HCT116 (cell line): Measurements from ENCODE around the gene ARID3A. TPM values are rescaled to one million over a fixed set of nuclear protein-coding genes. Genes with fewer than 3 reads are reported as not detected.

Experiments used
- ATAC-seq: fragments of 200-7000 bp; cut with Tn5 transposase; 2 replicates; pipeline ENCODE4 v1.9.1; 2020; ENCODE audit warnings: mild to moderate bottlenecking, moderate library complexity
- BruUV-seq: library from RNA; stranded (reverse); fragments of 400-500 nt; replicated peaks from 2 replicates; lab custom pipeline; 2021; lab: Mats Ljungman, UMichigan
- CTCF ChIA-PET: fragments of 300-600 bp; sonication (Branson Sonifier 250); formaldehyde crosslinking; loops from one replicate; lab custom pipeline; 2021; ENCODE audit warnings: antibody characterized with exemption; lab: Charles Lee
- POLR2A ChIA-PET: fragments of 300-600, 350-600 bp; sonication (Branson Sonifier 250); formaldehyde crosslinking; loops from one replicate; lab custom pipeline; 2021; ENCODE audit warnings: antibody characterized with exemption; lab: Charles Lee
- RAD21 ChIA-PET, 2 experiments: fragments of 300-600 bp; sonication (Branson Sonifier 250); formaldehyde crosslinking; loops; one replicate each; lab custom pipeline; 2023; ENCODE audit warnings: low total read pairs in 2 of 2; ENCODE audit not compliant: uncharacterized antibody in 2 of 2, unreplicated experiment in 2 of 2, low non-redundant PET in 1 of 2; lab: Charles Lee
- DNase-seq: peaks from one replicate; pipeline ENCODE4 v3.0.0-alpha.2; 2010; ENCODE audit warnings: low read depth, low spot score
- H2AFZ ChIP-seq: fragments of 200-600 bp; shearing (Covaris generic), sonication (generic); 2 replicates; pipeline ENCODE4 v1.6.1; 2017; ENCODE audit warnings: low read depth, mixed run types, mixed read lengths, antibody characterized with exemption, low read length; ENCODE audit not compliant: poor library complexity, severe bottlenecking
- H3K27ac ChIP-seq: 2 replicates; pipeline ENCODE4 v1.5.1; 2012; ENCODE audit warnings: low read depth, low read length
- H3K27me3 ChIP-seq: fragments of 200-600 bp; sonication (generic); 2 replicates; pipeline ENCODE4 v1.6.1; 2016; ENCODE audit warnings: mixed run types, low read length, mixed read lengths; ENCODE audit not compliant: insufficient read depth
- H3K36me3 ChIP-seq, 2 experiments: fragments of 200-500 bp in 1 of 2; fragments of 200-600 bp in 1 of 2; sonication (Bioruptor generic) in 1 of 2; sonication (generic) in 1 of 2; 2 replicates each; pipeline versions ENCODE4 v1.5.1 to v1.6.1; 2014 to 2016; ENCODE audit warnings: low read length in 2 of 2, inconsistent platforms in 1 of 2, mixed read lengths in 1 of 2, mixed run types in 1 of 2; ENCODE audit not compliant: insufficient read depth in 2 of 2, control insufficient read depth in 1 of 2
- H3K4me1 ChIP-seq, 2 experiments: fragments of 200-600 bp in 1 of 2; sonication (generic) in 1 of 2; 2 replicates each; pipeline versions ENCODE4 v1.5.1 to v1.6.1; 2012 to 2017; ENCODE audit warnings: low read length in 2 of 2, inconsistent platforms in 1 of 2, mild to moderate bottlenecking in 1 of 2, mixed read lengths in 1 of 2, mixed run types in 1 of 2, moderate library complexity in 1 of 2; ENCODE audit not compliant: insufficient read depth in 2 of 2, control insufficient read depth in 1 of 2
- H3K4me2 ChIP-seq: fragments of 200-600 bp; sonication (generic); 2 replicates; pipeline ENCODE4 v1.6.1; 2017; ENCODE audit warnings: mixed run types, low read length, mixed read lengths
- H3K4me3 ChIP-seq, 2 experiments: fragments of 200-600 bp in 1 of 2; sonication (generic) in 1 of 2; replicated peaks in 1 of 2; 2 replicates each; pipeline ENCODE4 v1.5.1; 2011 to 2016; ENCODE audit warnings: low read length in 2 of 2, control low read depth in 1 of 2, low read depth in 1 of 2, mild to moderate bottlenecking in 1 of 2, mixed read lengths in 1 of 2, mixed run types in 1 of 2
- H3K79me2 ChIP-seq: fragments of 200-600 bp; sonication (generic); 2 replicates; pipeline ENCODE4 v1.6.1; 2017; ENCODE audit warnings: mild to moderate bottlenecking, mixed run types, low read length, moderate library complexity, mixed read lengths; ENCODE audit not compliant: insufficient read depth
- H3K9ac ChIP-seq: fragments of 200-600 bp; sonication (generic); 2 replicates; pipeline ENCODE4 v1.6.1; 2016; ENCODE audit warnings: low read length, mixed read lengths
- H3K9me2 ChIP-seq: fragments of 200-600 bp; sonication (generic), shearing (Covaris generic); 2 replicates; pipeline ENCODE4 v1.6.1; 2017; ENCODE audit warnings: mixed run types, mild to moderate bottlenecking, moderate library complexity; ENCODE audit not compliant: insufficient read depth
- H3K9me3 ChIP-seq, 2 experiments: fragments of 200-500 bp in 1 of 2; fragments of 200-600 bp in 1 of 2; sonication (Bioruptor generic) in 1 of 2; sonication (generic) in 1 of 2; 2 replicates each; pipeline ENCODE4 v1.6.1; 2014 to 2017; ENCODE audit warnings: low read length in 2 of 2, mixed read lengths in 2 of 2, inconsistent platforms in 1 of 2, low read depth in 1 of 2, mild to moderate bottlenecking in 1 of 2, mixed run types in 1 of 2, moderate library complexity in 1 of 2; ENCODE audit not compliant: control insufficient read depth in 1 of 2, insufficient read depth in 1 of 2
- H4K20me1 ChIP-seq: fragments of 200-600 bp; sonication (generic), shearing (Covaris generic); 2 replicates; pipeline ENCODE4 v1.6.1; 2017; ENCODE audit warnings: mixed run types, mild to moderate bottlenecking, moderate library complexity; ENCODE audit not compliant: insufficient read depth
- CBX3 ChIP-seq: IDR thresholded peaks from 2 replicates; pipeline ENCODE4 v1.6.1; 2012; ENCODE audit warnings: low read depth
- CEBPB ChIP-seq: IDR thresholded peaks from 2 replicates; pipeline ENCODE4 v1.6.1; 2012; ENCODE audit warnings: low read depth
- EZH2 ChIP-seq: fragments of 200-600 bp; sonication (generic); IDR thresholded peaks from 2 replicates; pipeline ENCODE4 v1.6.1; 2017; ENCODE audit warnings: antibody characterized with exemption, mixed run types
- JUND ChIP-seq: IDR thresholded peaks from 2 replicates; pipeline ENCODE4 v1.6.1; 2012
- MAX ChIP-seq: IDR thresholded peaks from 2 replicates; pipeline ENCODE4 v1.6.1; 2012
- POLR2A ChIP-seq: IDR thresholded peaks from 2 replicates; pipeline ENCODE4 v1.7.0; 2011; ENCODE audit warnings: borderline replicate concordance; ENCODE audit not compliant: insufficient read depth, insufficient read length; ENCODE audit errors: extremely low read depth
- RAD21 ChIP-seq: IDR thresholded peaks from 2 replicates; pipeline ENCODE4 v1.6.1; 2012; ENCODE audit warnings: low read depth, mild to moderate bottlenecking
- SIN3A ChIP-seq: IDR thresholded peaks from 2 replicates; pipeline ENCODE4 v1.6.1; 2012; ENCODE audit warnings: low read depth
- SP1 ChIP-seq: IDR thresholded peaks from 2 replicates; pipeline ENCODE4 v1.6.1; 2012; ENCODE audit warnings: low read depth
- SRF ChIP-seq: IDR thresholded peaks from 2 replicates; pipeline ENCODE4 v1.6.1; 2012; ENCODE audit warnings: low read depth
- YY1 ChIP-seq: IDR thresholded peaks from 2 replicates; pipeline ENCODE4 v1.6.1; 2011; ENCODE audit warnings: low read length, low read depth, moderate library complexity, mild to moderate bottlenecking; ENCODE audit not compliant: insufficient replicate concordance; ENCODE audit errors: extremely low read depth
- ZBTB33 ChIP-seq: IDR thresholded peaks from 2 replicates; pipeline ENCODE4 v1.6.1; 2011; ENCODE audit warnings: mild to moderate bottlenecking, low read length, moderate library complexity; ENCODE audit not compliant: insufficient replicate concordance; ENCODE audit errors: extremely low read depth
- ZNF274 ChIP-seq: fragments of 200-500 bp; sonication (Bioruptor generic); IDR thresholded peaks from 2 replicates; pipeline ENCODE4 v1.6.1; 2014; ENCODE audit warnings: mild to moderate bottlenecking, low read depth, low read length, inconsistent platforms
- intact Hi-C: fragments of 100-400 bp; cut with micrococcal nuclease; formaldehyde crosslinking; loops from 2 replicates; pipeline ENCODE4 v1.10.0; 2022
- total RNA-seq: library from RNA; stranded (reverse); gene quantifications from one replicate; pipeline ENCODE4 v1.2.1, GENCODE V29; 2021; ENCODE audit not compliant: unreplicated experiment
- TF ChIP-seq, protein P1 (sequence below): IDR thresholded peaks from 2 replicates; pipeline ENCODE4 v1.6.1; 2012
- TF ChIP-seq, protein P2 (sequence below), 3 experiments: fragments of 200-600 bp in 1 of 3; sonication (generic) in 1 of 3; IDR thresholded peaks in 2 of 3; conservative IDR thresholded peaks in 1 of 3; 2 replicates each; pipeline ENCODE4 v1.5.1; 2012 to 2017; ENCODE audit warnings: low read depth in 2 of 3, low read length in 2 of 3, antibody characterized with exemption in 1 of 3, borderline replicate concordance in 1 of 3, control low read depth in 1 of 3, mild to moderate bottlenecking in 1 of 3, mixed read lengths in 1 of 3, mixed run types in 1 of 3, moderate library complexity in 1 of 3; ENCODE audit not compliant: insufficient read depth in 1 of 3

The ARID3A gene
- total RNA-seq, 1 experiment from 2014 or later = 21.8 TPM

DNA sequence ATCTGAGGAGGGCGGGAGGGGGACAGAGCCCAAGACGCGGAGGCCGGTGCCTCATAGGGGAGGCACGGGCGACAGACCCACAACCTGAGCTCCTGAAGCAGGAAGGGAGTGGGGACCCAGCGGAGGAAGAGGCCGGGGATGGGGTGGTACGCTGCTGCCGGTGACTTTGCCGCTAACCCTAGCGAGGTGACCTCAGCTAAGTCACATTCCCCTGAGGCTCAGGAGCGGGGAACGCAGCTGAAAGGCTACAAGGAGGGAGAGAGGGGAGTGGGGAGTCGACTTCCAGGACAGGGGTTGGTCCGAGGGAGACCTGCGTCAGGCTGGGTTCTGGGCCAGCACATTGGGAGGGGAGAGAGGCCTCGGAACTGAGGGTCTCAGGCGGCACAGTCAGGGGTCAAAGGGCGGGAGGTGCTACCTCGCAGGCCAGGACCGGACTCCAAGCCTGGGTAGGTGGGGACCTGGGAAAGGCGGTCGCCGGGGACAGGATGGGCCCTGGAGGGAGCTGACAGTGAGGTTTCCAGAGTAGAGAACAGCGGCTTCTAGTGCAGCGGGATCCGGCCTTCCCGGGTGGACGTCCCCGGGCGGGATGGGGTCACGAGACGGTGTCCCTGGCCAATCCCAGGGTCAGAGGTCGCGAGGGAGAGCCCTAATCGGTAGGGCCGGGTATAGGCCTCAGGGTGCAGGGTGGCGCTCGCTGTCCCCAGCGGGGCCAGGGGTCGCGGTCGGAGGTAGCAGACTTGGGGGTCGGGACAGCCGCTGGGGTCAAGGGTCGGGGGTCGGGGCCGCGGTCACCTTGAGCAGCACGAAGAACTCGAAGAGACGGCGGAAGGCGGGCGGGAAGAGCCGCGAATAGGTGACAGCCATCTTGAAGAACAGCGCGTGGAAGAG, 94.4 kb downstream of the ARID3A start (continued):
- no peak for TF ChIP-seq CBX3
- TF ChIP-seq SIN3A = no peak
- TF ChIP-seq SRF = no peak
- TF ChIP-seq, all 23 proteins: peak for 0

DNA sequence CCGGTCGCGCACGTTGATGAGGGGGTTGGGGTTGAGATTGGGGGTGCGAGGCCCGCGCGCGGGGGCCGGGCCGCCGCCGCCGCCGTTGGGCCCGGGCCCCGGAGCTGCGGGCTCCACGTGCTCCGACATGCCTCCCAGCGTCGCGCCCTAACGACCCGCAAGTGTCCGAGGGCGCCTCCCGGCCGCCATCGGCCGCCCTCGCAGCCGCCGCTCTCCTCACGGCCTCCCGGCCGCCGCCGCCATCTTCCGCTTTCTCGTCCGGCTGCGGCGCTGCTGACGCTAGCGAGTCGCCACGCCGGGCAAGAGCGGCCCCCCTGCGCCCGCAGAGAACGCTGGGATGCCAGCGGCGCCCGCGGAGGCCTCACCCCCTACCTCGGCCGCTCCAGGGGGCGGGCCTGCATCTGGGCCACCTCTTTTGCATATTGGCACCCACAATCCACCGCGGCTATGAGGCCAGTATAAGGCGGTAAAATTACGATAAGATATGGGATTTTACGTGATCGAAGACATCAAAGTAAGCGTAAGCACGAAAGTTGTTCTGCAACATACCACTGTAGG, 95.1 kb downstream of the ARID3A start, which contains the start of gene TMEM259:
Gene TMEM259, minus strand, starts transcription at position 256 of the 558 bp plus-strand sequence. Its CDS starts 127 bp downstream, at position 129.
- no TSS peak for BruUV-seq
- intact Hi-C loops = loop anchor here (1.0 to 10.0 kb wide), 2 partner anchors 224 kb away; partner anchors contain the start of genes ATP5F1D, MIDN and PTBP1
- peak; percentile 58 for TF ChIP-seq MAX
- no peak for TF ChIP-seq RAD21
- TF ChIP-seq YY1 = peak; percentile 96
- no peak for TF ChIP-seq EZH2
- TF ChIP-seq CBX3 = no peak
- TF ChIP-seq, protein P1, sequence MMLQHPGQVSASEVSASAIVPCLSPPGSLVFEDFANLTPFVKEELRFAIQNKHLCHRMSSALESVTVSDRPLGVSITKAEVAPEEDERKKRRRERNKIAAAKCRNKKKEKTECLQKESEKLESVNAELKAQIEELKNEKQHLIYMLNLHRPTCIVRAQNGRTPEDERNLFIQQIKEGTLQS = no peak
- no peak for TF ChIP-seq ZNF274
- peak; percentile 58 for TF ChIP-seq ZBTB33
- TF ChIP-seq, protein P2, sequence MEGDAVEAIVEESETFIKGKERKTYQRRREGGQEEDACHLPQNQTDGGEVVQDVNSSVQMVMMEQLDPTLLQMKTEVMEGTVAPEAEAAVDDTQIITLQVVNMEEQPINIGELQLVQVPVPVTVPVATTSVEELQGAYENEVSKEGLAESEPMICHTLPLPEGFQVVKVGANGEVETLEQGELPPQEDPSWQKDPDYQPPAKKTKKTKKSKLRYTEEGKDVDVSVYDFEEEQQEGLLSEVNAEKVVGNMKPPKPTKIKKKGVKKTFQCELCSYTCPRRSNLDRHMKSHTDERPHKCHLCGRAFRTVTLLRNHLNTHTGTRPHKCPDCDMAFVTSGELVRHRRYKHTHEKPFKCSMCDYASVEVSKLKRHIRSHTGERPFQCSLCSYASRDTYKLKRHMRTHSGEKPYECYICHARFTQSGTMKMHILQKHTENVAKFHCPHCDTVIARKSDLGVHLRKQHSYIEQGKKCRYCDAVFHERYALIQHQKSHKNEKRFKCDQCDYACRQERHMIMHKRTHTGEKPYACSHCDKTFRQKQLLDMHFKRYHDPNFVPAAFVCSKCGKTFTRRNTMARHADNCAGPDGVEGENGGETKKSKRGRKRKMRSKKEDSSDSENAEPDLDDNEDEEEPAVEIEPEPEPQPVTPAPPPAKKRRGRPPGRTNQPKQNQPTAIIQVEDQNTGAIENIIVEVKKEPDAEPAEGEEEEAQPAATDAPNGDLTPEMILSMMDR (IDR thresholded peaks at IDR 0.05 in 2 of 3, conservative IDR thresholded peaks at IDR 0.05 in 1 of 3; ENCODE audit: borderline replicate concordance in 1 of 3, insufficient read depth in 1 of 3, low read depth in 2 of 3, low read length in 2 of 3) = no peak
- TF ChIP-seq POLR2A = no peak
- TF ChIP-seq SP1 = no peak
- no peak; the same call in 1 of the 2 replicates for TF ChIP-seq JUND
- no peak for TF ChIP-seq SIN3A
- TF ChIP-seq SRF = no peak
- no peak for TF ChIP-seq CEBPB

More for the DNA sequence above, 95.1 kb downstream of the ARID3A start, which contains the start of gene TMEM259:
- Histone ChIP-seq H3K4me1 (peaks cover 50 to 62% of the 10 kb centered on the region in 2 experiments), H3K79me2 (peaks cover 50% of the 10 kb centered on the region), H3K9me3 (no peaks in the 10 kb centered on the region), H3K36me3 (peaks cover 0 to 13% of the 10 kb centered on the region in 2 experiments; a peak in 2 of 4 replicates), H2AFZ (no peak within 1 kb of the TSS), H3K9me2 (no peaks in the 10 kb centered on the region), H4K20me1 (no peaks in the 10 kb centered on the region; the same call in 1 of the 2 replicates), H3K27me3 (no peaks in the 10 kb centered on the region), H3K9ac (peak within 1 kb of the TSS; percentile 99), H3K27ac (peak within 1 kb of the TSS; percentile 86), H3K4me2 (peak within 1 kb of the TSS; percentile 99), H3K4me3 (peak within 1 kb of the TSS; percentile 94 to 97)
- ATAC-seq = peak; percentile 82
- ChIA-PET CTCF (interaction anchor here (1.2 kb wide), 1 partner anchor 21 kb away, joined by 4 read pairs; no protein-coding TSS in a partner anchor), POLR2A (interaction anchor here (0.9 to 2.3 kb wide), 8 partner anchors 20 to 254 kb away, joined by 4 to 34 read pairs (median 5); partner anchors contain the start of genes ABCA7, ARHGAP45, CIRBP and FAM174C), RAD21 (no interaction called here)
- DNase-seq = peak; percentile 93
